ENCODE results near the gene BUB3.

DNA sequence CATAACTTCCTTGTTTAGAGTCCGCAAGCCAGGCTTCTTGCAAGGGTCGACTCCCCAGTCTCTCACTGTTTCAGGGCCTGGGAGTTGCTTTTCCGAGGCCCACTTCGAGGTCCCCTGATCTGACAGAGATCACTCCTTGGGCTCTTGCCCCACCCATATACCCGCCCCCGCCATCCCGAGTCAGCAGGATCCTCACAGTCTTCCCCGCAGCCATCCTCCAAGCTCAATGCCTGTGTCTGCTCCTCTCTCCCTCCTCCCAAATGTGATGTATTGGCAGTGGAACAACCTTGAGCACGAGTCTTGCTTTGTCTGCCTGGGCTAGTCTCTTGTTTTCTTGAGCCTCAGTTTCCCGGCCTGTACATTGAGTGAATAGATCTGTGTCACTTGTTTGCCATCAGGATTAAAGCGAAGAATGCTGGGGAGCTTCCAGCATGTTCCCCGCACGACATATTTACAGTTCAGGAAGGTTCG lies 8.6 kb upstream of the BUB3 start:
- TF ChIP-seq, protein P1, sequence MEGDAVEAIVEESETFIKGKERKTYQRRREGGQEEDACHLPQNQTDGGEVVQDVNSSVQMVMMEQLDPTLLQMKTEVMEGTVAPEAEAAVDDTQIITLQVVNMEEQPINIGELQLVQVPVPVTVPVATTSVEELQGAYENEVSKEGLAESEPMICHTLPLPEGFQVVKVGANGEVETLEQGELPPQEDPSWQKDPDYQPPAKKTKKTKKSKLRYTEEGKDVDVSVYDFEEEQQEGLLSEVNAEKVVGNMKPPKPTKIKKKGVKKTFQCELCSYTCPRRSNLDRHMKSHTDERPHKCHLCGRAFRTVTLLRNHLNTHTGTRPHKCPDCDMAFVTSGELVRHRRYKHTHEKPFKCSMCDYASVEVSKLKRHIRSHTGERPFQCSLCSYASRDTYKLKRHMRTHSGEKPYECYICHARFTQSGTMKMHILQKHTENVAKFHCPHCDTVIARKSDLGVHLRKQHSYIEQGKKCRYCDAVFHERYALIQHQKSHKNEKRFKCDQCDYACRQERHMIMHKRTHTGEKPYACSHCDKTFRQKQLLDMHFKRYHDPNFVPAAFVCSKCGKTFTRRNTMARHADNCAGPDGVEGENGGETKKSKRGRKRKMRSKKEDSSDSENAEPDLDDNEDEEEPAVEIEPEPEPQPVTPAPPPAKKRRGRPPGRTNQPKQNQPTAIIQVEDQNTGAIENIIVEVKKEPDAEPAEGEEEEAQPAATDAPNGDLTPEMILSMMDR (conservative IDR thresholded peaks at IDR 0.05 in 1 of 2, IDR thresholded peaks at IDR 0.05 in 1 of 2; ENCODE audit: extremely low read depth in 1 of 2, insufficient read depth in 1 of 2, low read depth in 1 of 2, low read length in 2 of 2): no peak
- no peak for TF ChIP-seq EZH2 (IDR thresholded peaks at IDR 0.05; ENCODE audit: borderline replicate concordance, low read length)

All from mammary epithelial cell (primary cell).